ENCODE results near the gene LSM2.
"Not testable (repeated sequence)": the region's sequence is repeated elsewhere in the genome, so short reads cannot be mapped to it uniquely, and the experiment has no call there.

The LSM2 gene

GRCh38 chr6:31826793-31827285 is 20.1 kb upstream of the LSM2 start:
- no peak for DNase-seq

DNA sequence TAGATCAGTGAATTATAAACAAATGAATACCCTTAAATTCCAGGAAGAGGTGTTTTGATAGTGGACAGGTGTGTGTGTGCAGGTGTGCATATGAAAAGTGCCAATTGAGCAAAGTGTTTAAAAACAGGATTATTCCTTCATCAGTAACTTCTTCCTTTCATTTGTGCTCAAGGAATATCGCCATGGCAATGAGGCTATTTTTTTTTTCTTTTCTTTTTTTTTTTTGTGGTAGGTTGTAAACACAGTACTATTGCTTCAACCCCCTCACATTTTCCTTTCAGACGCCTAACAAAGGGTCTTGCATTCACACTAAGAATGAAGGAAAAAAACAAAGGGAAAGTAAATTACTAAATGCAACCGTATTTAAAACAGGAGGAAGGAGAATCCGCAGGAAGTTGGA is 18.8 kb upstream of the LSM2 start:
- no peak for DNase-seq

GRCh38 chr6:31823592-31824196 is 16.9 kb upstream of the LSM2 start:
- DNase-seq, result not testable (repeated sequence)

GRCh38 chr6:31822036-31822821 is 15.5 kb upstream of the LSM2 start:
- peak; percentile 61 to 62 for DNase-seq

DNA sequence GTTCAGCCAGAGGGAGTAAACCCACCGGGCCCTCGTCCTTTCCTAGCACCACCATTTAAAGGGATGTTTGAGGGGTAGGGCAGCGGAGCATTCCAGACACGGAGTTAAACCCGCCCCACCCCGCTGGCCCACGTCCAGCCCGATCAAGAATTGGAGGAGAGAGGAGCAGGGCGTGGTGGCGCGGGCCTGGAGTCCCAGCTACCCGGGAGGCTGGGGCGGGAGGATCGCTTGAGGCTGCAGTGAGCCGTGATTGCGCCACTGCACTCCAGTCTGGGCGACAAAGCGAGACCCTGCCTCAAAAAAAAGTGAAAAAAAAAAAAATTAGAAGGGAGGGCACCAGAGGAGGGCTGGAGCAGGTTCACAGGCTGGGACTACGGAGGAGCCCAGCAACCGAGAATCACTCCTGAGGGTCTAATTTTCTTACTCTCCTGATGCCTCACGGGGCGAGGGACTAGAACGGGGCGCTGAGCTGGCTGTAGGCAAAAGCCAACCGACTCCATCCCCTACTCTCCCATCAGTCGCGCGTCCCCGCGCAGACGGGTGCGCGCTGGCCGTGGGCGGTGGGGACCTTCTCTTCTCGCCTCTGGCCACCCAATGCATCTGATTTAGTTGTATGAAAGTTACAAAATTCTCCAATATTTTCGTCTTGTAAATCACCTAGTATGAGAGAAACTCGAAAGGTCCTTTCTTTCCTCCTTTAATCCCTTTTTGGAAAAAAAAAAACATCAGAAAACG is 14.7 kb upstream of the LSM2 start:
- DNase-seq, result peak; percentile 52 to 72

- not testable (repeated sequence) for DNase-seq
Observed at GRCh38 chr6:31820399-31820798, 13.6 kb upstream of the LSM2 start.

DNA sequence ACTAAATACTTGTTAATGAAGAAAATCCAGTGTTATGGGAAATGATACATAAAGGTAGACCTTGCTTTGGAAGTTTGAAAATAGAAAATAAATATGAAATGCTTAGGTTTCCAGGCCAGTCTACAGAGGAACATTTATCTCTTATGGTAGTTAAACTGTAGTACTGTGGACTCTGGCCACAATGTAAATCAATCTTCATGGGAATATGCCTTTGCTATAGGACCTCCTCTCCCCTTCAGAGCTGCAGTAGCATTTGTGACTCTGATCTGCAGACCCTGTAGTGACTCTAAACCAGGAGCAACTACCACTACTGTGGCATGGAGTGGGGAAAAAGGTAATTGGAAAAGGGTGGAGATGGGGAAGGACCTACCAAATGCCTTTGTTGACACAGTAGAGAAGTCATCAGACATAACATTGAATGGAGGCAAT is 13.1 kb upstream of the LSM2 start:
- DNase-seq, result no peak

- DNase-seq, result not testable (repeated sequence)
Observed at GRCh38 chr6:31817929-31818511, 11.3 kb upstream of the LSM2 start.

- not testable (repeated sequence) for DNase-seq
Observed at GRCh38 chr6:31817133-31817928, 10.6 kb upstream of the LSM2 start.

- DNase-seq, result peak; percentile 62 to 63
Observed at GRCh38 chr6:31815025-31815838, 8.5 kb upstream of the LSM2 start, which contains the start of the genes HSPA1A and HSPA1L. HSPA1A (plus strand) TSS chr6:31815543; CDS start chr6:31815757, 214 bp downstream. HSPA1L (minus strand) TSS chr6:31815283; CDS start chr6:31811972, 3,311 bp downstream.

DNA sequence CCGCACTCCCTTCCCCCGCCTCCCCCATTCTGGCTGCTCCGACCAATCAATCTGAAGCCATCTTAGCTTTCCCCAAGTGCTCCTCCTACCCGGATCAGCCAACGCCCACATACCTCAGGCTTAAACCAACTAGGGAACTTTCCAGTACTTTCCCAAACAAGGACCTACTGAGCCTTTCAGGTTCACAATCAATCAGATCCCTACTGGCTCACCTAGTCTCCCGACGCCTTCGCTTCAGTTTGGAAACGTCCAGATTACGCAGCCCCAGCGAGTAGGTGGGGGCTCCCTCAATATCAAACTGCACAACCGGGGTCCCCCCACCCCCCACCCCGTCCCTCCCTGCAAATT is 7.9 kb upstream of the LSM2 start:
- peak; percentile 63 to 70 for DNase-seq

DNA sequence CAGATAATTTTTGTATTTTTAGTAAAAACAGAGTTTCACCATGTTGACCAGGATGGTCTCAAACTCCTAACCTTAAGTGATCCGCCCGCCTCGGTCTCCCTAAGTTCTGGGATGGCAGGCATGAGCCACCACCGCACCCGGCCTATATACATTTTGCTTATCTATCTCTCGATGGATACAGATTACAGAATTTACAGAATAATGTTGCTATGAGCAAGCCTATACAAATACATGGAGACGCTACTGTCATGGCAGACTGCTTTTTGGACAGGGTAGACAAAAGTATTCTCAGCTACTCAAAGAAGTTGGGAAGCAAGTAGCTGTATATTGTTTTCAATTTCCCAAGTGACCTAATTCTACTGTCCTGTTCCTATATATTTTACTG is 6.7 kb upstream of the LSM2 start:
- DNase-seq, result no peak

DNA sequence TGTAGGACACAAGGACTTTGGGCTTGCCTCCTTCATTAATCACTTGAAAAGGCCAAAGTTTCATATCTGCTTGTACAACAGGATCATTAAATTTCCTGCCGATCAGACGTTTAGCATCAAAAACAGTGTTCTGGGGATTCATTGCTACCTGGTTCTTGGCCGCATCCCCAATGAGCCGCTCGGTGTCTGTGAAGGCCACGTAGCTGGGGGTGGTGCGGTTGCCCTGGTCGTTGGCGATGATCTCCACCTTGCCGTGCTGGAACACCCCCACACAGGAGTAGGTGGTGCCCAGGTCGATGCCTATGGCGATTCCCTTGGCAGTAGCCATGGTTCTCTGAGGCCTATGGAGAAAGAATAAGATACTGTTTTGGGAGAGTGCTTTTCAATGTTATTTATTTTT is 4.9 kb upstream of the LSM2 start:
- DNase-seq, result no peak

GRCh38 chr6:31808599-31808998 is 1.8 kb upstream of the LSM2 start:
- DNase-seq, result not testable (repeated sequence)

- no peak for DNase-seq
Observed at GRCh38 chr6:31805939-31806469, 762 bp downstream of the LSM2 start.

- not testable (repeated sequence) for DNase-seq
Observed at GRCh38 chr6:31801031-31801927, 5.5 kb downstream of the LSM2 start.

GRCh38 chr6:31799781-31800180 is 7.0 kb downstream of the LSM2 start:
- no peak for DNase-seq

DNA sequence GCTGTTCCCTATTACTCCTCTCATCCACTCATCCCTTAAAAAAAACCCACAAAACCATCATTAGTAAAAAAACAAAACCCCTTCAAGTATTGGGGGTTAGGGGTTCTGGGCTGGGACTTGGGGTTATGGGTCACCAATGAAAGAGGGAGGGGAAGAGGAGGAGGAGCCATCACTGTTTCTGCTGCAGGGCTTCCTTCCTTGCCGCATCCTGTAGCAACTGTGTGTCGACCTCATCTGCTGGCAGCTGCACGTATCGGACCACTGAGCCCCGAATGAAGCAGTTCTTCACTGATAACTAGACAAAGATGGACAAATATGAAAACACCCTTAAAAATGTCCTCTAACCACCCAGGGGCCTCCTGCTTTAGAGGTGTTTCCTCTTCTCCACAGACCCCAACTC is 9.2 kb downstream of the LSM2 start:
- no peak for DNase-seq

DNA sequence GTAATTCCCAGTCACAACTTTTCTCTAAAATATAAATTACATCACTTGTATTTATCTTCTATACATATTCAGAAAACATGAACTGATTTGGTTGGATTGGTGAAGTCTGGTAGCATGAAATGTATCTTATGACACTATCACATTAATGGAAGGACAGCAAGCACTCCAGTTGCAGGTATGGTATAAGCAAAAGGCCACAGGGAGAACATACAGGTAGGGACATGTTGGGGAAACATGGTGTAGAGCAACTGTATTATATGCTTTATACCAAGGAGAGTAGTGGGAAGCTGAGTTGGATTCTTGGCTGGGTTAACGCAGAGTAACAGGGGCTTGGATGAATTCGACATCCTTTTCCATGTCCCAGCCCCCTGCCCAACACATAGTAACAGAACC is 9.8 kb downstream of the LSM2 start:
- DNase-seq, result no peak
